B cell (primary cell): Measurements from ENCODE around the gene CEL. TPM values are rescaled to one million over a fixed set of nuclear protein-coding genes. Genes with fewer than 3 reads are reported as not detected.

ENCODE experiments used
- ATAC-seq: fragments of 200-7000 bp; cut with Tn5 transposase; one replicate; pipeline ENCODE4 v1.10.0; 2021; ENCODE audit warnings: low read depth, mild to moderate bottlenecking, moderate number of reproducible peaks, moderate library complexity
- CTCF ChIA-PET: fragments of 350-600 bp; sonication (Branson Sonifier 250); formaldehyde crosslinking; loops from one replicate; lab custom pipeline; 2021; ENCODE audit warnings: antibody characterized with exemption, inconsistent platforms; lab: Charles Lee
- POLR2A ChIA-PET: fragments of 350-600 bp; sonication (Branson Sonifier 250); formaldehyde crosslinking; loops from one replicate; lab custom pipeline; 2021; ENCODE audit warnings: antibody characterized with exemption; lab: Charles Lee
- DNase-seq: peaks from one replicate; pipeline ENCODE4 v3.0.0; 2013
- H2AFZ ChIP-seq: 2 replicates; pipeline ENCODE4 v1.6.1; 2012; ENCODE audit warnings: mild to moderate bottlenecking, low read depth, low read length; ENCODE audit not compliant: insufficient read depth, poor library complexity, severe bottlenecking
- H3K27ac ChIP-seq, 2 donors: 1 replicate in 1 of 2; 2 replicates in 1 of 2; pipeline ENCODE4 v1.5.1; 2012 to 2013; ENCODE audit warnings: low read length in 2 of 2, mild to moderate bottlenecking in 2 of 2, moderate library complexity in 1 of 2
- H3K27me3 ChIP-seq, 4 experiments: fragments of 200-600 bp in 1 of 4; sonication (generic) in 1 of 4; replicated peaks in 1 of 4; 1 replicate in 2 of 4; 2 replicates in 2 of 4; pipeline versions ENCODE4 v1.6.1 to v1.7.0; 2013 to 2016; ENCODE audit warnings: low read length in 3 of 4, mild to moderate bottlenecking in 2 of 4, mixed read lengths in 1 of 4, moderate library complexity in 1 of 4; ENCODE audit not compliant: insufficient read depth in 4 of 4, control insufficient read depth in 3 of 4; ENCODE audit errors: control extremely low read depth in 1 of 4
- H3K36me3 ChIP-seq, 2 experiments: replicated peaks in 1 of 2; 1 replicate in 1 of 2; 2 replicates in 1 of 2; pipeline versions ENCODE4 v1.6.1 to v1.7.1; 2013; ENCODE audit warnings: low read length in 1 of 2; ENCODE audit not compliant: insufficient read depth in 2 of 2, control insufficient read depth in 1 of 2; ENCODE audit errors: control extremely low read depth in 1 of 2, extremely low read depth in 1 of 2
- H3K4me1 ChIP-seq, 2 donors: fragments of 200-600 bp in 1 of 2; sonication (generic) in 1 of 2; 1 replicate in 1 of 2; 2 replicates in 1 of 2; pipeline versions ENCODE4 v1.5.1 to v1.6.1; 2013 to 2017; ENCODE audit warnings: low read length in 2 of 2; ENCODE audit not compliant: control insufficient read depth in 2 of 2, insufficient read depth in 2 of 2
- H3K4me2 ChIP-seq: replicated peaks from 2 replicates; pipeline ENCODE3; 2012; ENCODE audit warnings: mild to moderate bottlenecking, low read depth, low read length; ENCODE audit not compliant: poor library complexity, severe bottlenecking
- H3K4me3 ChIP-seq, 5 experiments: fragments of 200-600 bp in 1 of 5; sonication (generic) in 1 of 5; 1 replicate in 3 of 5; 2 replicates in 2 of 5; pipeline versions ENCODE4 v1.5.1 to v1.7.0; 2011 to 2016; ENCODE audit warnings: low read length in 4 of 5, mild to moderate bottlenecking in 4 of 5, low read depth in 2 of 5, control low read depth in 1 of 5, moderate library complexity in 1 of 5; ENCODE audit not compliant: insufficient read depth in 1 of 5; ENCODE audit errors: control extremely low read depth in 1 of 5, extremely low read depth in 1 of 5
- H3K79me2 ChIP-seq: fragments of 200-600 bp; sonication (generic); one replicate; pipeline ENCODE4 v1.6.0; 2016; ENCODE audit warnings: low read length; ENCODE audit not compliant: control insufficient read depth, insufficient read depth
- H3K9ac ChIP-seq: fragments of 200-600 bp; sonication (generic); 2 replicates; pipeline ENCODE4 v1.6.1; 2017; ENCODE audit warnings: mild to moderate bottlenecking, low read length, moderate library complexity
- H3K9me3 ChIP-seq, 3 donors: one replicate each; pipeline versions ENCODE4 v1.6.1 to v1.7.1; 2013; ENCODE audit warnings: low read length in 2 of 3; ENCODE audit not compliant: control insufficient read depth in 2 of 3, insufficient read depth in 1 of 3; ENCODE audit errors: control extremely low read depth in 1 of 3
- H4K20me1 ChIP-seq: 2 replicates; pipeline ENCODE4 v1.6.0; 2012; ENCODE audit warnings: mild to moderate bottlenecking, low read length; ENCODE audit not compliant: insufficient read depth, control insufficient read depth, poor library complexity, severe bottlenecking
- H3K27ac Mint-ChIP-seq: one replicate; pipeline ENCODE4 v1.8.0; 2021; ENCODE audit warnings: mixed read lengths
- H3K27me3 Mint-ChIP-seq: one replicate; pipeline ENCODE4 v1.8.0; 2021; ENCODE audit warnings: mixed read lengths
- H3K4me1 Mint-ChIP-seq: one replicate; pipeline ENCODE4 v1.8.0; 2021; ENCODE audit warnings: mixed read lengths
- H3K4me3 Mint-ChIP-seq: one replicate; pipeline ENCODE4 v1.8.0; 2021; ENCODE audit warnings: mixed read lengths
- H3K9me3 Mint-ChIP-seq: one replicate; pipeline ENCODE4 v1.8.0; 2022; ENCODE audit warnings: mixed read lengths; ENCODE audit not compliant: insufficient read depth
- CTCF ChIP-seq: fragments of 200-600 bp; IDR thresholded peaks from one replicate; pipeline ENCODE4 v1.8.0; 2022; ENCODE audit warnings: antibody characterized with exemption, mild to moderate bottlenecking
- EZH2 ChIP-seq: IDR thresholded peaks from 2 replicates; pipeline ENCODE4 v1.6.1; 2012; ENCODE audit warnings: borderline replicate concordance, low read depth, mild to moderate bottlenecking, moderate library complexity, low read length; ENCODE audit not compliant: insufficient read depth, poor library complexity, severe bottlenecking
- WGBS: methylation state at CpG from one replicate; pipeline ENCODE4 v1.1.5; 2013; ENCODE audit warnings: missing lambda C conversion rate; ENCODE audit not compliant: insufficient coverage; 5-methylcytosine and 5-hydroxymethylcytosine counted together
- intact Hi-C: fragments of 100-400 bp; cut with micrococcal nuclease; formaldehyde crosslinking; loops from one replicate; pipeline ENCODE4 v1.10.0; 2022
- polyA plus RNA-seq: library from polyadenylated mRNA; depleted of rRNA; stranded (reverse); fragments of >200 nt; gene quantifications from 2 replicates; pipeline ENCODE4 v1.2.3, GENCODE V29; 2012
- total RNA-seq, 2 donors: library from RNA; stranded (reverse); fragments of 120-200 nt in 1 of 2; gene quantifications; 1 replicate in 1 of 2; 2 replicates in 1 of 2; pipeline versions ENCODE4 v1.2.3 to v1.2.4, GENCODE V29; 2013 to 2022

Gene CEL
- total and polyA plus RNA-seq, 2 donors (not counting 1 experiment from before 2014, with no cell fraction given) = 0.51 to 0.57 TPM

GRCh38 chr9:133044661-133045060 lies 17.1 kb upstream of the CEL start:
- Mint-ChIP-seq H3K27me3 (no peaks in the 10 kb centered on the region), H3K9me3 (no peaks in the 10 kb centered on the region), H3K4me3 (no peak overlapping the region), H3K27ac (no peak overlapping the region), H3K4me1 (no peaks in the 10 kb centered on the region)
- peaks cover 25% of the 10 kb centered on the region for H3K79me2 ChIP-seq
- H3K4me1 ChIP-seq = no peaks in the 10 kb centered on the region
- H3K36me3 ChIP-seq = peaks cover 0 to 54% of the 10 kb centered on the region in 2 experiments
- H3K9me3 ChIP-seq = no peaks in the 10 kb centered on the region
- H3K4me3 ChIP-seq = no peak overlapping the region
- no peaks in the 10 kb centered on the region for H3K27me3 ChIP-seq
- no peak overlapping the region for H3K4me2 ChIP-seq
- peaks cover 33% of the 10 kb centered on the region for H4K20me1 ChIP-seq
- ChIA-PET POLR2A (no interaction called here), CTCF (no interaction called here)
- WGBS = 83% methylated on average over 8 of the region's 11 CpGs
- no peak overlapping the region for H3K27ac ChIP-seq
- H2AFZ ChIP-seq = no peak overlapping the region
- H3K9ac ChIP-seq = no peak overlapping the region
- DNase-seq (no peak), ATAC-seq (no peak)
- TF ChIP-seq CTCF (no peak), EZH2 (no peak)
- intact Hi-C loops = no loop called here

DNA sequence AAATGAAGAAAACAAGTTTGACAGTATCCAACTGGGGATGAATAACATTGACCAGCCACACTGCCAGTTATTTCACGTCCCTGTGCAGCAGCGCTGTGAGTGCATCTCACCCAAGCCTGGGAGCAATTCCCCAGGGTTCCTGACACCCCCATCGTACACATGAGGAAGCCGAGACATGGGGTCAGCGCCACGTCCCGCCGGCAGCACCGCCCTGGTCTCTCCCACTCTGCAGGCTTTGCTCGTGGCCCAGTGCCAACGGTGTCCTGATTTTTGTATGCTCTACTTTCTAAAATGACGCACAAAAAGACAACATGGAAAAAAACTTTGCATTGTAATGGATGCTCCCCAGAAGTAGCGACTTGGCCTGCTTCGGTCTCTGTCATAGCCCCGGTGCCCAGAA lies 16.6 kb upstream of the CEL start:
- no peaks in the 10 kb centered on the region for H3K27me3 ChIP-seq
- H3K27ac Mint-ChIP-seq = no peak overlapping the region
- peaks cover 22% of the 10 kb centered on the region for H3K79me2 ChIP-seq
- intact Hi-C loops = no loop called here
- POLR2A ChIA-PET = no interaction called here
- ATAC-seq (no peak), DNase-seq (no peak)
- no peak overlapping the region for H3K27ac ChIP-seq
- no peak overlapping the region for H3K4me2 ChIP-seq
- H3K4me1 ChIP-seq = no peaks in the 10 kb centered on the region
- no peak overlapping the region for H2AFZ ChIP-seq
- H3K9me3 Mint-ChIP-seq = no peaks in the 10 kb centered on the region
- H3K4me3 ChIP-seq = no peak overlapping the region
- H3K4me1 Mint-ChIP-seq = no peaks in the 10 kb centered on the region
- CTCF ChIA-PET = no interaction called here
- no peaks in the 10 kb centered on the region for H3K27me3 Mint-ChIP-seq
- H4K20me1 ChIP-seq = peaks cover 28% of the 10 kb centered on the region
- no peaks in the 10 kb centered on the region for H3K9me3 ChIP-seq
- no peak for TF ChIP-seq CTCF
- no peak for TF ChIP-seq EZH2
- H3K36me3 ChIP-seq = peaks cover 0 to 57% of the 10 kb centered on the region in 2 experiments
- no peak overlapping the region for H3K9ac ChIP-seq
- WGBS = 97% methylated on average over 15 of the region's 15 CpGs
- H3K4me3 Mint-ChIP-seq = no peak overlapping the region
